Measurements from ENCODE around the gene NRIP1. TPM values are rescaled to one million over a fixed set of nuclear protein-coding genes. Genes with fewer than 3 reads are reported as not detected.
A peak's percentile ranks its signal among the peaks of the same experiment; 100 is the strongest.

Gene NRIP1, protein sequence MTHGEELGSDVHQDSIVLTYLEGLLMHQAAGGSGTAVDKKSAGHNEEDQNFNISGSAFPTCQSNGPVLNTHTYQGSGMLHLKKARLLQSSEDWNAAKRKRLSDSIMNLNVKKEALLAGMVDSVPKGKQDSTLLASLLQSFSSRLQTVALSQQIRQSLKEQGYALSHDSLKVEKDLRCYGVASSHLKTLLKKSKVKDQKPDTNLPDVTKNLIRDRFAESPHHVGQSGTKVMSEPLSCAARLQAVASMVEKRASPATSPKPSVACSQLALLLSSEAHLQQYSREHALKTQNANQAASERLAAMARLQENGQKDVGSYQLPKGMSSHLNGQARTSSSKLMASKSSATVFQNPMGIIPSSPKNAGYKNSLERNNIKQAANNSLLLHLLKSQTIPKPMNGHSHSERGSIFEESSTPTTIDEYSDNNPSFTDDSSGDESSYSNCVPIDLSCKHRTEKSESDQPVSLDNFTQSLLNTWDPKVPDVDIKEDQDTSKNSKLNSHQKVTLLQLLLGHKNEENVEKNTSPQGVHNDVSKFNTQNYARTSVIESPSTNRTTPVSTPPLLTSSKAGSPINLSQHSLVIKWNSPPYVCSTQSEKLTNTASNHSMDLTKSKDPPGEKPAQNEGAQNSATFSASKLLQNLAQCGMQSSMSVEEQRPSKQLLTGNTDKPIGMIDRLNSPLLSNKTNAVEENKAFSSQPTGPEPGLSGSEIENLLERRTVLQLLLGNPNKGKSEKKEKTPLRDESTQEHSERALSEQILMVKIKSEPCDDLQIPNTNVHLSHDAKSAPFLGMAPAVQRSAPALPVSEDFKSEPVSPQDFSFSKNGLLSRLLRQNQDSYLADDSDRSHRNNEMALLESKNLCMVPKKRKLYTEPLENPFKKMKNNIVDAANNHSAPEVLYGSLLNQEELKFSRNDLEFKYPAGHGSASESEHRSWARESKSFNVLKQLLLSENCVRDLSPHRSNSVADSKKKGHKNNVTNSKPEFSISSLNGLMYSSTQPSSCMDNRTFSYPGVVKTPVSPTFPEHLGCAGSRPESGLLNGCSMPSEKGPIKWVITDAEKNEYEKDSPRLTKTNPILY (N-terminal part only)
- 10 to 100 TPM; 35.7 to 63.7 (median 41.0) TPM for total RNA-seq

- Histone ChIP-seq H3K4me1 (peaks cover 32 to 43% of the 10 kb centered on the region in 2 donors), H3K9me3 (no peaks in the 10 kb centered on the region), H3K36me3 (no peaks in the 10 kb centered on the region), H3K4me3 (peak within 1 kb of the TSS; percentile 85 to 93 (median 90)), H3K27me3 (no peaks in the 10 kb centered on the region), H3K27ac (peak within 1 kb of the TSS; percentile 95 to 99 (median 97))
- ATAC-seq (peak; percentile 84 to 86), DNase-seq (peak; percentile 86 to 91)
- TF ChIP-seq POLR2A (IDR thresholded peaks at IDR 0.05) = peak; percentile 95 to 96
- TF ChIP-seq, protein P1, sequence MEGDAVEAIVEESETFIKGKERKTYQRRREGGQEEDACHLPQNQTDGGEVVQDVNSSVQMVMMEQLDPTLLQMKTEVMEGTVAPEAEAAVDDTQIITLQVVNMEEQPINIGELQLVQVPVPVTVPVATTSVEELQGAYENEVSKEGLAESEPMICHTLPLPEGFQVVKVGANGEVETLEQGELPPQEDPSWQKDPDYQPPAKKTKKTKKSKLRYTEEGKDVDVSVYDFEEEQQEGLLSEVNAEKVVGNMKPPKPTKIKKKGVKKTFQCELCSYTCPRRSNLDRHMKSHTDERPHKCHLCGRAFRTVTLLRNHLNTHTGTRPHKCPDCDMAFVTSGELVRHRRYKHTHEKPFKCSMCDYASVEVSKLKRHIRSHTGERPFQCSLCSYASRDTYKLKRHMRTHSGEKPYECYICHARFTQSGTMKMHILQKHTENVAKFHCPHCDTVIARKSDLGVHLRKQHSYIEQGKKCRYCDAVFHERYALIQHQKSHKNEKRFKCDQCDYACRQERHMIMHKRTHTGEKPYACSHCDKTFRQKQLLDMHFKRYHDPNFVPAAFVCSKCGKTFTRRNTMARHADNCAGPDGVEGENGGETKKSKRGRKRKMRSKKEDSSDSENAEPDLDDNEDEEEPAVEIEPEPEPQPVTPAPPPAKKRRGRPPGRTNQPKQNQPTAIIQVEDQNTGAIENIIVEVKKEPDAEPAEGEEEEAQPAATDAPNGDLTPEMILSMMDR (IDR thresholded peaks at IDR 0.05 in 4 of 5, conservative IDR thresholded peaks at IDR 0.05 in 1 of 5) = no peak
- in situ Hi-C loops (cut with MboI; ENCODE audit: low sequenced_read_pairs in 4 of 4) = loop anchor here in 2 of 4 donors (25.0 kb wide), 2 partner anchors 202 to 677 kb away; partner anchors contain the start of gene HSPA13 (in 1 of the 2)
- intact Hi-C loops (cut with DNase I; ENCODE audit: low total_unique reads) = loop anchor here (1.0 to 10.0 kb wide), 7 partner anchors 56 to 763 kb away; partner anchors contain the start of gene HSPA13
These were observed at the start of gene NRIP1 for GRCh38 chr21:15064576-15065391. TSS of gene NRIP1 (minus strand) at chr21:15065000. CDS start at chr21:14968192, 96,808 bp downstream.

- Histone ChIP-seq H3K36me3 (no peaks in the 10 kb centered on the region), H3K9me3 (no peaks in the 10 kb centered on the region), H3K4me1 (no peaks in the 10 kb centered on the region), H3K27ac (no peak overlapping the region), H3K4me3 (no peak overlapping the region), H3K27me3 (no peaks in the 10 kb centered on the region)
- DNase-seq (no peak), ATAC-seq (no peak)
- in situ Hi-C loops (cut with MboI; ENCODE audit: low sequenced_read_pairs in 4 of 4) = no loop called here
- intact Hi-C loops (cut with DNase I; ENCODE audit: low total_unique reads) = no loop called here
- TF ChIP-seq POLR2A (IDR thresholded peaks at IDR 0.05) = no peak
- TF ChIP-seq, protein P1 (IDR thresholded peaks at IDR 0.05 in 4 of 5, conservative IDR thresholded peaks at IDR 0.05 in 1 of 5) = no peak
These were observed 48.1 kb upstream of the NRIP1 start for GRCh38 chr21:15112858-15113257.

DNA sequence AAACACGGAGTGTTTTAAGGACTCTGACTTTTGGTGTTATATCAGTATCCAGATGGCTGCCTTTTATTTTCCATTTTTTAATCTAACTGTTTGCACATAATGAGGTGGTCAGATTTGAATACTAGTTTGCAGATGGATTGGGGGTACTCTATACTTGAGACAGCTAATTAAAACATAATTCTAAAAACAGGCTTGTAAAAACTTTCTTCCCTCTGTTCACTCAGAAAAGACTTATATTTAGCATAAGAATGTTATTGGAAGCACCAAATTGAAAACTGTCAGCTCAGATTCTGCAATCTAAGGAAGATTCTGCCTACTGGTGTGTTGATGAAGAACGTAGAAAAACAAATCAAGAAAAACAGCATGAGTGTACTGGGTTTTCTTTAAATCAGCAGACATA is 44.0 kb upstream of the NRIP1 start:
- no peak for ATAC-seq
- Histone ChIP-seq H3K36me3 (no peaks in the 10 kb centered on the region), H3K9me3 (no peaks in the 10 kb centered on the region), H3K4me1 (no peaks in the 10 kb centered on the region), H3K27me3 (no peaks in the 10 kb centered on the region), H3K27ac (no peak overlapping the region), H3K4me3 (no peak overlapping the region)
- intact Hi-C loops (cut with DNase I; ENCODE audit: low total_unique reads) (no loop called here), in situ Hi-C loops (cut with MboI; ENCODE audit: low sequenced_read_pairs in 4 of 4) (no loop called here)
- DNase-seq = no peak
- TF ChIP-seq, protein P1 (IDR thresholded peaks at IDR 0.05 in 4 of 5, conservative IDR thresholded peaks at IDR 0.05 in 1 of 5) = no peak
- no peak for TF ChIP-seq POLR2A (IDR thresholded peaks at IDR 0.05)

GRCh38 chr21:15104470-15104869 is 39.7 kb upstream of the NRIP1 start:
- Histone ChIP-seq H3K27me3 (no peaks in the 10 kb centered on the region), H3K27ac (no peak overlapping the region), H3K36me3 (no peaks in the 10 kb centered on the region), H3K9me3 (no peaks in the 10 kb centered on the region), H3K4me3 (no peak overlapping the region), H3K4me1 (no peaks in the 10 kb centered on the region)
- TF ChIP-seq, protein P1 (IDR thresholded peaks at IDR 0.05 in 4 of 5, conservative IDR thresholded peaks at IDR 0.05 in 1 of 5) = no peak
- no peak for TF ChIP-seq POLR2A (IDR thresholded peaks at IDR 0.05)
- ATAC-seq (no peak), DNase-seq (no peak)
- in situ Hi-C loops (cut with MboI; ENCODE audit: low sequenced_read_pairs in 4 of 4) = no loop called here
- intact Hi-C loops (cut with DNase I; ENCODE audit: low total_unique reads) = no loop called here

Measured in gastrocnemius medialis (tissue), 4 donors.